ENCODE measurements around the gene EVL.
"Not testable (repeated sequence)": the region's sequence is repeated elsewhere in the genome, so short reads cannot be mapped to it uniquely, and the experiment has no call there.

Gene EVL

GRCh38 chr14:100155049-100155621 is 89.9 kb downstream of the EVL start:
- TF ChIP-seq CTCF (IDR thresholded peaks at IDR 0.05; ENCODE audit: low read depth, low read length), result peak; percentile 53
- no peak overlapping the region for H3K4me3 ChIP-seq (ENCODE audit: low read depth, low read length)

GRCh38 chr14:100155756-100156616 is 90.8 kb downstream of the EVL start:
- no peak for TF ChIP-seq CTCF (IDR thresholded peaks at IDR 0.05; ENCODE audit: low read depth, low read length)
- no peak overlapping the region for H3K4me3 ChIP-seq (ENCODE audit: low read depth, low read length)

GRCh38 chr14:100156776-100157175 is 91.6 kb downstream of the EVL start:
- no peak overlapping the region for H3K4me3 ChIP-seq (ENCODE audit: low read depth, low read length)
- no peak for TF ChIP-seq CTCF (IDR thresholded peaks at IDR 0.05; ENCODE audit: low read depth, low read length)

GRCh38 chr14:100157548-100158232 is 92.5 kb downstream of the EVL start:
- H3K4me3 ChIP-seq (ENCODE audit: low read depth, low read length), result not testable (repeated sequence)

- no peak overlapping the region for H3K4me3 ChIP-seq (ENCODE audit: low read depth, low read length)
- TF ChIP-seq CTCF (IDR thresholded peaks at IDR 0.05; ENCODE audit: low read depth, low read length), result no peak
Measured at GRCh38 chr14:100158566-100159093, 93.4 kb downstream of the EVL start.

GRCh38 chr14:100159094-100159864 is 94.1 kb downstream of the EVL start, which contains the start of gene DEGS2:
Gene DEGS2 (minus strand): TSS chr14:100159645. CDS start chr14:100159587, 58 bp downstream.
- H3K4me3 ChIP-seq (ENCODE audit: low read depth, low read length), result no peak within 1 kb of the TSS

More at GRCh38 chr14:100159094-100159864, 94.1 kb downstream of the EVL start, which contains the start of gene DEGS2:
- TF ChIP-seq CTCF (IDR thresholded peaks at IDR 0.05; ENCODE audit: low read depth, low read length), result no peak
